NCI-H128 (cell line): ENCODE results near the gene RPL41.
"Not testable (repeated sequence)": the region's sequence is repeated elsewhere in the genome, so short reads cannot be mapped to it uniquely, and the experiment has no call there.

Source experiments
- DNase-seq: peaks from one replicate; lab custom pipeline; 2025; ENCODE audit not compliant: unreplicated experiment; lab: John Stamatoyannopoulos, UW

The RPL41 gene

GRCh38 chr12:56154246-56154771 is 37.9 kb downstream of the RPL41 start:
- no peak for DNase-seq

DNA sequence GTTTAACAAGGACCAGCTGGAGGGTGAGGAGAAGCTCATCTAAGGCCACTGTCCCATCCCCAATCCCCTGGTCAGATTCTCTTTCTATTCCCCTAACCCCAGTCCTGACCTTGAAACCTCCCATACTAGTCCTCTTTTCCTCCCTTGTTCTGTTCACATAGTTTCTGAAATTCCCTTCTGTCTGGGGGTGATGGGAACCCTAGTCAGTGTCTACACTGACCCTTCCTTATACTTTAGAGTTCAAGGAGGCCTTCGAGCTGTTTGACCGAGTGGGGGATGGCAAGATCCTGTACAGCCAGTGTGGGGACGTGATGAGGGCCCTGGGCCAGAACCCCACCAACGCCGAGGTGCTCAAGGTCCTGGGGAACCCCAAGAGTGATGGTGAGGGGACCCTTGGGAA is 38.4 kb downstream of the RPL41 start:
- no peak for DNase-seq

GRCh38 chr12:56155256-56155845 is 38.9 kb downstream of the RPL41 start:
- no peak for DNase-seq

DNA sequence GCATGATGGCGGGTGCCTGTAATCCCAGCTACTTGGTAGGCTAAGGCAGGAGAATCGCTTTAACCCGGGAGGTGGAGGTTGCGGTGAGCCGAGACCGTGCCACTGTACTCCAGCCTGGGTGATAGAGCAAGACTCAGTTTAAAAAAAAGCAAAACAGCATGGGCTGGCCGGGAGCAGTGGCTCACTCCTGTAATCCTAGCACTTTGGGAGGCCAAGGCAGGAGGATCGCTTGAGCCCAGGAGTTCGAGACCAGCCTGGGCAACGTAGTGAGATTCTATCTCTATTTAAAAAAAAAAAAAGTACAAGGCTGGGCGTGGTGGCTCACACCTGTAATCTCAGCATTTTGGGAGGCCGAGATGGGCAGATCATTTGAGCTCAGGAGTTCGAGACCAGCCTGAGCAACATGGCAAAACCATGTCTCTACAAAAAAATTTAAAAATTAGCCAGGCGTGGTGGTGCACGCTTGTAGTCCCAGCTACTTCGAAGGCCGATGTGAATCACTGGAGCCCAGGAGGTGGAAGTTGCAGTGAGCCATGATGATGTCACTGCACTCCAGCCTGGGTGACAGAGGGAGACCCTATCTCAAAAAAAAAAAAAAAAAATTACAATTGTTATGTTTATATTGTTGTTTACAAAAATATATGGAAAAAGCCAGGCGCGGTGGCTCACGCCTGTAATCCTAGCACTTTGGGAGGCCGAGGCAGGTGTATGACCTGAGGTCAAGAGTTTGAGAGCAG is 40.2 kb downstream of the RPL41 start:
- DNase-seq, result not testable (repeated sequence)

DNA sequence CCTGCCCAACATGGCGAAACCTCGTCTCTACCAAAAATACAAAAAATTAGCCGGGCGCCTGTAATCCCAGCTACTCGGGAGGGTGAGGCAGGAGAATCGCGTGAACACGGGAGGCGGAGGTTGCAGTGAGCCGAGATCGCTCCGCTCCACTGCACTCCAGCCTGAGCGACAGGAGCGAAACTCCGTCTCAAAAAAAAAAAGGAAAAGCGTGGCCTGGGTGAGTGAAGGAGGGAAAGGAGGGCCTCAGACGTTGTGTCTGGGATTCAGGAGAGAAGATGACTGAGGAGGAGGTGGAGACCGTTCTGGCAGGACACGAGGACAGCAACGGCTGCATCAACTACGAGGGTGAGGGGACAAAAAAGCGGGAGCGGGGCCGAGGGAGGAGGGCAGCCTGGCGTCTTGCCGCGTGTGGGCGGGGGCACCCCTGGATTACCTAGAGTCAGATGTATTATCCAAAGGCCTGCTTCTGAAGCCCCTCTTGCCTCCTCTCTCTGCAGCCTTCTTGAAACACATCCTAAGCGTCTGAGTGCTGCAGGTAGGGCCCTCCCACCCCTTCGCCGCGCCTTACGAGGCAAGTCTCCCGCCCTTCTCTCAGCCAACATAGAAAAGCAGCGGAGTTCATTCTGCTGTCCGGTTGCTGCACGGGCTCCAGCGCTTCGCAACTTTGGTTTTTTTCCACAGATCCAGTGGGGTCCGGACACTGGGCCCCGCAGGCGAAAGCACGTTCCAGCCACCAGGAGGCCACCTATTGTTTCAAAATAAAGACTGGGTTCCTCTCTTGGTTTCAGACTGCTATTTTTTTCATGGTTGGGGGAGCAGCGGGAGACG is 41.0 kb downstream of the RPL41 start:
- peak; percentile 66 for DNase-seq

DNA sequence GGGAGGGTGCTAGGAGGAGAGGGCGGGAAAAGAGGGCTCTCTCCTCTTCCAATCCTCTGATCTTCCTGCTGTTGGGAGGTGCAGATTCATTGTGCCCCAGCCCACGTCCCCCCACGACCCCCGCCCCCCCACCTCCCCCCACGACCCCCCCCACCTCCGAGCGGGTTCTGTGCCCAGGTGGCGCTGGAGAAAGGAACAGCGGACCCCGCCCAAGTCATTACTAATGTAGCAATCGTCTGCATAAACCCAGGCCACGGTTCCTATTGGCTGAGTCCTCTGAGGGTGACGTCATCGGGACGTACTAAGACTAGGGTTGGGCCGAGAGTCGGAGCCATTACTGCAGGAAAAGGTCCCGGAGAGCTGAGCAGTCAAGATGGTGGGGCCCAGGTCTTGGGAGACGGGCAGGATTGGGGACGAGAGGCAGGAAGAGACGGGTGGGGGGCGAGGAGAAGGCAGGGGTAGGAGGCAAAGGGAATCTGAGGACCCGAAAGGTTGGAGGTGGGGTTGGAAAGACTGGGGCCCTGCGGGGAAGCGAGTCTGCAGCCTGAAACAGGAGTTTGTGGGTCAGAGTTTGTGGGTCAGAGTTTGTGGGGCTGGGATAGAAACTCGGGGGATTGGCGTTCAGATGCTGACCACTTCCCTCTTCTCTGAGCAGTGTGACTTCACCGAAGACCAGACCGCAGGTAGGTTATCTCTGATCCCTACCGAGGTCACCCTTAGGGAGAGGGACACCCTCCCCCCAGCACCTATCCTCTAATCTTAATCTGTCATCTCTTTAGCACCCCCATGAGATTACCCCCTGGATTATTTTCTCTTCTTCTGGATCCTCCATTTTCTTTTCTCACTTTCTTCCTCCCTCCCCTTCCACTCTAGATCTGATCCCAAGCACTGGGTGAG is 41.8 kb downstream of the RPL41 start, which contains the start of gene MYL6:
Gene MYL6 (plus strand): TSS at position 331 of the 897 bp plus-strand sequence. CDS start 43 bp downstream, at position 374.
- DNase-seq, result peak; percentile 99

GRCh38 chr12:56158926-56159461 is 42.6 kb downstream of the RPL41 start:
- DNase-seq, result peak; percentile 12

- no peak for DNase-seq
These were observed 43.2 kb downstream of the RPL41 start for GRCh38 chr12:56159482-56160192.

DNA sequence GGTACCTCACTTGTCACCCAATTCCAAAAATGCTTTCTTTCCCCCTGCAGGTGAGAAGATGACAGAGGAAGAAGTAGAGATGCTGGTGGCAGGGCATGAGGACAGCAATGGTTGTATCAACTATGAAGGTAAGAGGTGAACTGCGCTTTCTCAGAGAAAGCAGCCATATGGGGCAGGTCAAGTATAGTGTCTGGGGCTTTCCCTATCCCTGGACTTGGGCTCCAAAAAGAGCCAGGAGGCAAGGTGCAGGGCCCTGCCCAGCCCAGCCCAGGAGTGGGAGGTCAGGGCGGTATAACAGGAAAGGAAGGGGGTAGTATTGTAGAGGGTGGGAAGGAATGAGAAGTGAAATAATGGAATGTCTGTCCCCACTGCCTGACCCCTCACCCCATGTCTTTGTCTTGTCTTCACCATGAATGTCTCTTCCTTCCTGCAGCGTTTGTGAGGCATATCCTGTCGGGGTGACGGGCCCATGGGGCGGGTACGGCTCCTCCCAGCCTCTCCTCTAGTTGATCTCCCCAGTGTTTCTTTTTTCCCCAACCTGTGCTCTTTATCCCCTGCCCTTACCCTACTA is 43.8 kb downstream of the RPL41 start:
- no peak for DNase-seq

DNA sequence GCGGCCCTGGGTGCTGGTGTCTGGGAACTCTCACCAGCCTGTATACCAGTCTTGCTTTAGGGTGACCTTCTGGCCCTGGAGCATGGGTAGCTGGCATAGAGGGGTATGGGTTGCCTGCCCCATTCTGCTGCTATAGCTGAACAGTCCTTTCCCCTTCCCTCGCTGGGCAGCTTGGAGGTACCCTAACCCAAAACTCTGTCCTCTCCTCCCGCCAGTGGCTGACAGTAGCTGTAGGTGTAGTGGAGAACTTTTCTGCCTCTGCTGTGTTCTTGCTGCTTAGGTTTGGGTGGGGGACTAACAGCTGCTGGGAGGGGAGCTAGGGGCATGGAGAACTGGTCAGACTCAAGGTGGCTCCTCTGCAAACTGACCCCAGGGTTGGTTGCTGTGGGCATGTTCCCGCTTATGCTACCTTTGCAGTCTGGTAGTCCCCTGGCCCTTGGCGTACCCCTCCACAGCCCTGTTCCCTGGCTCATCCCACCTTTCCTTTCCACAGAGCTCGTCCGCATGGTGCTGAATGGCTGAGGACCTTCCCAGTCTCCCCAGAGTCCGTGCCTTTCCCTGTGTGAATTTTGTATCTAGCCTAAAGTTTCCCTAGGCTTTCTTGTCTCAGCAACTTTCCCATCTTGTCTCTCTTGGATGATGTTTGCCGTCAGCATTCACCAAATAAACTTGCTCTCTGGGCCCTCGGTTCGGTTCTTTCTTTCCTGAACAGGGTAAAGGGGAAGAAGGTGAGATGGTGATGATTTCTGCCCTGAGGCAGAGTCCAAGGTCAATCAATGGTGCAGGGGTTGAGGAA is 44.7 kb downstream of the RPL41 start:
- DNase-seq, result no peak

GRCh38 chr12:56161690-56162351 is 45.4 kb downstream of the RPL41 start:
- no peak for DNase-seq

DNA sequence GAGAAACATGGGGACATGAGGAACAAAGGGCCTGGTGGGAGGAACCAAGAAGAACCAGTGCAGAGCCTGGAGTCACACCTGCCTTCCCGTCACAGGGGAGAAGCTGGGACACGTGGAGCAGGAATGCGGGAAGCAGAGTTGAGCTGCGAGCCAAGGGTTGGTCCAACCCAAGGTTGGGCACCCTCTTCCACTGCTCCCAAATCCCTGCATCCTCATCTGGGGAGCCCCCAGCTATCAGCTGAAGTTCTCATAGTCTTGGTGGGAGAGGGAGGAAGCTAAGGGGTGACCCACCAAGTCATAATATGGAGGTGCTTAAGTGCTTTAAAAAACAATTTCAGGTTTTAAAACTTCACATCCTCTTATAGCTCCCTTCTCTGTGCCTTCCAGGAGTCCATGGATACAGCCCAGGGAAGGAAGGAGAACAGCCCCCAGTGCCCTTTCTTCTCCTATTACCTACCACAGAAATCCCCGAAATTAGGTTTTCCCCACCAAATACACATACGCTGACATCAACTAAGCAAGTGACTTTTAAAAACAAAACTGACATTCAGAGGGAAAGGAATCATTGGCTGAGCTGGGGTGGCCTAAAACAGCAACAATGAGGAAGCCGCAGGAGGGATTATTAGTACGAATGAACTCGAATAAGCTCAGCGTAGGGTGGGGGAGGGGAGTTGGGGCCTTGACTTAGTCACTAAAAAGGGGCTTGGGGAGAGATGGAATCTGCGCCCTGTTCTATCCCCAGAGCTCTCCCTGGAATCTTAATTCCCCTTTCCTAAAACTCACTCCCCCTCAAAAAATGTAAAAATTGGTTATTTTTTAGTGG is 46.2 kb downstream of the RPL41 start:
- DNase-seq, result no peak

DNA sequence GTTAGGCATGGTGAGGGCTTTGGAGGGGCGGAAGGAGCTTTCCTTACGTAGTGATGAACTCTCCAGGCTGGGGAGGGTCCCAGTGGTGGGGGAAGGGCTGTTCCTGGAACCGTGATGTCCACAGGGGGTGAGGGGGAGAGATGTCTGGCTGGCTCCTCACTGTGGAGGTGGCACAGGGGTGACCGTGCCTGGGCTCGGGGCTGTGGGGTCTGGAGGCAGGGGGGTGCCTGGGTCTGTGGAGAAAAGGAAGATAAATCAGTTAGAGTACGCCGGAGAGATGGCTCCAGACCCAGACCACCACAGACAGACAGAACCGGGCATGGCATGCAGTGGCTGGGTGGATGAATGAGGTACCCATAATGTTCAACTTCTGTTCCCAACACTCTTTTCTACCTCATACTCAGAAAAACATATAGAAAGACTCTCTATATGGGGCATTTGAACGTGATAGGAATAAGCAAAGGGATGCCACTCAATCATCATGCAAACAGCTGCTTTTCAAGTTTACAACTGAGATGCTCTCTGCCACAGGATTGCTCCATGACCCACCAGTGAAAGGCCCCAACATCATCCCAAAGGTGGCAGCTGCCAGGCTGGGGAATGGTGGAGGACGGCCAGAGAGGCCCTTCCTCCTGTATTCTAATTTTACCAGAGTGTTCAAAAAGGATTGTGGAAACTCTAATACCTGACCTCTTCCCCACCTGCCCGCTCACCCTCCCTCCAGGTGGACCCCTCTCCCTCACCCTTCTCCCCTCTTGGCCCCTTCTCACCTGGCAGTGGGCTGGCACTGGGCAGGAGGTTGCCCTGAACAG is 47.3 kb downstream of the RPL41 start:
- DNase-seq, result no peak

GRCh38 chr12:56164345-56164729 is 47.9 kb downstream of the RPL41 start:
- DNase-seq, result no peak

DNA sequence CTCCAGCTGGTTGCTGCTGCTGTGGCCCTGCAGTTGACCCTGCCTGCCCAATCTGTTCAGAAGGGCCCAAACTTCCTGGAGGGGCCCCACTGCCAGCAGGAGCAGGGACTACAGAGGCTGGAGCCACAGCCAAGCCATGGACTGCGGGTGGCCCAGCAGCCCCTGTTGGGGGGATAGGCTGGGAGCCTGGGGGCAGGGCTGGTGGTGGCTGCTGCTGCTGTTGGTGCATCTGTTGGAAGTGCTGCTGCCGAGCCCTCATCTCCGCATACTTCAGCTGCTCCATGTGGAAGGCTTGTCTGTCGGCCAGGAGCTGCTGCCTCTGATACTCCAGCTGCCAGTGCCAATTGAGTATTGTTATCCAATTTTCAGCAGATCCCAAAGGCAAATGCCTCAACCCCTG is 48.9 kb downstream of the RPL41 start:
- no peak for DNase-seq
